SK-N-SH (cell line): ENCODE data around the gene ZNF260. TPM values are rescaled to one million over a fixed set of nuclear protein-coding genes. Genes with fewer than 3 reads are reported as not detected.

ENCODE experiments used
- CTCF ChIA-PET: fragments of 300-600, 350-600 bp; formaldehyde crosslinking; extraction: SDS; loops from one replicate; lab custom pipeline; 2021; lab: Yijun Ruan, JAX
- POLR2A ChIA-PET: fragments of 350-600 bp; sonication (Branson Sonifier 250); formaldehyde crosslinking; extraction: SDS; loops from one replicate; lab custom pipeline; 2020; ENCODE audit warnings: antibody characterized with exemption, inconsistent platforms; lab: Yijun Ruan, JAX
- DNase-seq: peaks from one replicate; pipeline ENCODE4 v3.0.0; 2012
- H2AFZ ChIP-seq: fragments of 200-600 bp; sonication (generic); 2 replicates; pipeline ENCODE4 v1.8.1; 2016; ENCODE audit warnings: antibody characterized with exemption, mild to moderate bottlenecking, low read depth
- H3F3A ChIP-seq: fragments of 200-600 bp; sonication (generic); replicated peaks from 2 replicates; pipeline ENCODE3; 2016; ENCODE audit warnings: antibody characterized with exemption, mild to moderate bottlenecking; ENCODE audit not compliant: insufficient read depth
- H3K27ac ChIP-seq, 2 experiments: fragments of 200-500 bp in 1 of 2; fragments of 200-600 bp in 1 of 2; sonication (Bioruptor generic) in 1 of 2; sonication (generic), shearing (Covaris generic) in 1 of 2; 2 replicates each; pipeline versions ENCODE4 v1.5.1 to v1.6.1; 2014 to 2016; ENCODE audit warnings: low read depth in 2 of 2, inconsistent platforms in 1 of 2, low read length in 1 of 2, mild to moderate bottlenecking in 1 of 2, mixed read lengths in 1 of 2
- H3K27me3 ChIP-seq: fragments of 200-600 bp; sonication (generic), shearing (Covaris generic); 2 replicates; pipeline ENCODE4 v1.6.1; 2016; ENCODE audit warnings: mixed run types; ENCODE audit not compliant: insufficient read depth
- H3K36me3 ChIP-seq, 2 experiments: fragments of 200-500 bp in 1 of 2; fragments of 200-600 bp in 1 of 2; sonication (Bioruptor generic) in 1 of 2; sonication (generic) in 1 of 2; replicated peaks in 1 of 2; 2 replicates each; pipeline versions ENCODE3 to v1.5.1; 2014 to 2016; ENCODE audit warnings: low read length in 1 of 2, mild to moderate bottlenecking in 1 of 2; ENCODE audit not compliant: insufficient read depth in 2 of 2, control insufficient read depth in 1 of 2
- H3K4me1 ChIP-seq, 2 experiments: fragments of 200-500 bp in 1 of 2; fragments of 200-600 bp in 1 of 2; sonication (Bioruptor generic) in 1 of 2; sonication (generic), shearing (Covaris generic) in 1 of 2; 2 replicates each; pipeline versions ENCODE4 v1.5.1 to v1.6.1; 2014 to 2016; ENCODE audit warnings: low read depth in 1 of 2, low read length in 1 of 2, mixed run types in 1 of 2; ENCODE audit not compliant: insufficient read depth in 2 of 2, control insufficient read depth in 1 of 2
- H3K4me2 ChIP-seq: fragments of 200-600 bp; sonication (generic), shearing (Covaris generic); 2 replicates; pipeline ENCODE4 v1.6.1; 2017; ENCODE audit warnings: mixed run types
- H3K4me3 ChIP-seq, 2 experiments: fragments of 200-500 bp in 1 of 2; fragments of 200-600 bp in 1 of 2; sonication (Bioruptor generic) in 1 of 2; sonication (generic), shearing (Covaris generic) in 1 of 2; 2 replicates each; pipeline versions ENCODE4 v1.5.1 to v1.8.1; 2014 to 2016; ENCODE audit warnings: low read depth in 2 of 2, inconsistent platforms in 1 of 2, low read length in 1 of 2, mild to moderate bottlenecking in 1 of 2, mixed read lengths in 1 of 2, moderate library complexity in 1 of 2
- H3K79me2 ChIP-seq: fragments of 200-600 bp; sonication (generic); 2 replicates; pipeline ENCODE4 v1.8.1; 2017; ENCODE audit warnings: mild to moderate bottlenecking; ENCODE audit not compliant: insufficient read depth
- H3K9ac ChIP-seq: fragments of 200-600 bp; sonication (generic); 2 replicates; pipeline ENCODE4 v1.6.1; 2017; ENCODE audit warnings: mixed run types
- H3K9me2 ChIP-seq: fragments of 200-600 bp; sonication (generic); 2 replicates; pipeline ENCODE4 v1.6.1; 2017; ENCODE audit warnings: mixed run types
- H3K9me3 ChIP-seq: fragments of 200-600 bp; sonication (generic); 2 replicates; pipeline ENCODE4 v1.6.1; 2017; ENCODE audit warnings: mixed run types, mild to moderate bottlenecking, moderate library complexity
- H4K20me1 ChIP-seq: fragments of 200-600 bp; sonication (generic); 2 replicates; pipeline ENCODE4 v1.6.1; 2017; ENCODE audit warnings: mild to moderate bottlenecking, mixed run types; ENCODE audit not compliant: insufficient read depth
- FOSL2 ChIP-seq: IDR thresholded peaks from 2 replicates; pipeline ENCODE4 v1.4.0; 2012; ENCODE audit warnings: low read depth, mild to moderate bottlenecking, moderate library complexity, borderline replicate concordance
- IRF3 ChIP-seq: fragments of 150-350 bp; IDR thresholded peaks from 2 replicates; pipeline ENCODE4 v1.6.1; 2016; ENCODE audit warnings: mild to moderate bottlenecking, low read depth, low read length
- MXI1 ChIP-seq: IDR thresholded peaks from 2 replicates; pipeline ENCODE4 v1.6.1; 2012; ENCODE audit warnings: mild to moderate bottlenecking, low read depth, low read length, improper control_type of control experiment
- POLR2AphosphoS5 ChIP-seq: IDR thresholded peaks from 2 replicates; pipeline ENCODE4 v1.6.1; 2012; ENCODE audit warnings: low read depth, low read length
- REST ChIP-seq: IDR thresholded peaks from 2 replicates; pipeline ENCODE4 v1.6.1; 2012; ENCODE audit warnings: mild to moderate bottlenecking, low read depth, low read length, moderate library complexity
- TEAD4 ChIP-seq: IDR thresholded peaks from 2 replicates; pipeline ENCODE4 v1.4.0; 2012; ENCODE audit warnings: mild to moderate bottlenecking, borderline replicate concordance; ENCODE audit not compliant: insufficient read depth
- USF1 ChIP-seq: IDR thresholded peaks from 2 replicates; pipeline ENCODE4 v1.4.0; 2012; ENCODE audit warnings: low read depth, borderline replicate concordance
- USF2 ChIP-seq: fragments of 150-350 bp; IDR thresholded peaks from 2 replicates; pipeline ENCODE4 v1.6.1; 2017; ENCODE audit warnings: antibody characterized with exemption, low read length, low read depth, borderline replicate concordance
- YY1 ChIP-seq: IDR thresholded peaks from 2 replicates; pipeline ENCODE4 v1.4.0; 2012; ENCODE audit warnings: low read depth, mild to moderate bottlenecking
- WGBS: methylation state at CpG from one replicate; pipeline ENCODE4 v1.1.6; 2017; ENCODE audit warnings: low lambda C conversion rate; 5-methylcytosine and 5-hydroxymethylcytosine counted together
- polyA plus RNA-seq, 3 experiments: library from polyadenylated mRNA; depleted of rRNA; stranded (reverse); fragments of >200 nt; gene quantifications; 2 replicates each; pipeline ENCODE4 v1.2.3, GENCODE V29; 2012

The ZNF260 gene
- polyA plus RNA-seq, 1 of the 3 experiments (the other 2 are of a cell fraction), result 2.6 TPM

DNA sequence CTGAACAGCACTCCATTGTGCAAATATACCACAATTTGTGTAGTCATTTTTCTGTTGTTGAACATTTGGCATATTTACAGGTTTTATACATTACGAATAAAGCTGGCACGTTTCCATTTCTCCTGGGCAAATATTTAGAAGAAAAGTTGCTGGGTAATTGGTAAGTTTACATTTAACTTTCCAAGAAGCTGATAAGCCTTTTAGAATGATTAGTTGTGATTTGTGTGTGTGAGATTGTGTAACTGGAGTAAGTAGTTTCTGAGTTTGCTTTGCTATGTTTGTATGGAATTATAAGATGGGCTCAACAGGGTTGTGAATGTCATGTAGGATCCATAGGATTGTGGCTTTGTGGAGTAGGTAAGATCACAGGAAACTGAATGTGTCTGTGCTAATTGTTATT is 46.7 kb upstream of the ZNF260 start:
- Histone ChIP-seq H4K20me1 (no peaks in the 10 kb centered on the region), H2AFZ (no peak overlapping the region), H3F3A (peaks cover 9% of the 10 kb centered on the region), H3K4me2 (peak overlapping the region; percentile 77), H3K4me3 (peak overlapping the region; percentile 81 to 99; a peak in 3 of 4 replicates), H3K36me3 (peaks cover 13 to 61% of the 10 kb centered on the region in 2 experiments), H3K27me3 (no peaks in the 10 kb centered on the region), H3K4me1 (peaks cover 0 to 6% of the 10 kb centered on the region in 2 experiments; a peak in 3 of 4 replicates), H3K9me2 (no peaks in the 10 kb centered on the region), H3K27ac (no peak overlapping the region), H3K9me3 (no peaks in the 10 kb centered on the region; the same call in none of the 2 replicates), H3K9ac (no peak overlapping the region), H3K79me2 (peaks cover 68% of the 10 kb centered on the region)
- no peak for DNase-seq
- ChIA-PET POLR2A (interaction anchor here (2.2 to 2.7 kb wide), 2 partner anchors 46 to 85 kb away, joined by 10 to 21 read pairs; partner anchors contain the start of genes ZNF260 and ZNF566), CTCF (no interaction called here)
- no peak for TF ChIP-seq USF2
- no peak for TF ChIP-seq YY1
- no peak for TF ChIP-seq FOSL2
- no peak for TF ChIP-seq USF1
- TF ChIP-seq POLR2AphosphoS5, result no peak
- no peak for TF ChIP-seq TEAD4
- no peak for TF ChIP-seq REST
- TF ChIP-seq MXI1, result no peak
- TF ChIP-seq IRF3, result no peak
- 69% methylated on average over 2 of the region's 2 CpGs for WGBS
